GM23338 (cell line): ENCODE results near the gene XPO6. TPM values are rescaled to one million over a fixed set of nuclear protein-coding genes. Genes with fewer than 3 reads are reported as not detected.

ENCODE experiments used
- ATAC-seq: fragments of 200-7000 bp; cut with Tn5 transposase; 3 replicates; pipeline ENCODE4 v1.9.1; 2020
- DNase-seq: peaks from one replicate; pipeline ENCODE4 v3.0.0-alpha.2; 2015; ENCODE audit warnings: low spot score
- H2AFZ ChIP-seq: fragments of 200-600 bp; sonication (generic); 2 replicates; pipeline ENCODE4 v1.8.0; 2016; ENCODE audit warnings: antibody characterized with exemption, mild to moderate bottlenecking, moderate library complexity
- H3F3A ChIP-seq: fragments of 200-600 bp; sonication (generic); replicated peaks from 2 replicates; pipeline ENCODE4 v1.8.0; 2017; ENCODE audit warnings: antibody characterized with exemption, mixed run types, low read depth
- H3K27ac ChIP-seq: fragments of 200-600 bp; sonication (generic); 2 replicates; pipeline ENCODE4 v1.6.1; 2016; ENCODE audit warnings: low read depth
- H3K27me3 ChIP-seq: fragments of 200-600 bp; sonication (generic); 2 replicates; pipeline ENCODE4 v1.8.0; 2016; ENCODE audit warnings: mild to moderate bottlenecking, mixed run types, moderate library complexity; ENCODE audit not compliant: insufficient read depth
- H3K36me3 ChIP-seq: fragments of 200-600 bp; sonication (generic); 2 replicates; pipeline ENCODE4 v1.8.0; 2016; ENCODE audit warnings: mild to moderate bottlenecking; ENCODE audit not compliant: insufficient read depth
- H3K4me1 ChIP-seq: fragments of 200-600 bp; sonication (generic); 2 replicates; pipeline ENCODE4 v1.8.0; 2016; ENCODE audit warnings: mild to moderate bottlenecking, moderate library complexity; ENCODE audit not compliant: insufficient read depth
- H3K4me2 ChIP-seq: fragments of 200-600 bp; sonication (generic); 2 replicates; pipeline ENCODE4 v1.7.1; 2017; ENCODE audit warnings: mixed run types
- H3K4me3 ChIP-seq: fragments of 200-600 bp; sonication (generic); 2 replicates; pipeline ENCODE4 v1.6.1; 2016; ENCODE audit warnings: mixed run types
- H3K79me2 ChIP-seq: fragments of 200-600 bp; sonication (generic); replicated peaks from 2 replicates; pipeline ENCODE4 v1.8.0; 2017; ENCODE audit warnings: mild to moderate bottlenecking; ENCODE audit not compliant: insufficient read depth
- H3K9me2 ChIP-seq: fragments of 200-600 bp; sonication (generic); 2 replicates; pipeline ENCODE4 v1.8.0; 2017; ENCODE audit not compliant: insufficient read depth
- H4K20me1 ChIP-seq: fragments of 200-600 bp; sonication (generic); replicated peaks from 2 replicates; pipeline ENCODE4 v1.8.0; 2017; ENCODE audit warnings: mild to moderate bottlenecking; ENCODE audit not compliant: insufficient read depth
- H3K27ac Mint-ChIP-seq: 2 replicates; pipeline ENCODE4 v1.8.0; 2020; ENCODE audit warnings: inconsistent platforms, mild to moderate bottlenecking, moderate library complexity, mixed read lengths
- H3K27me3 Mint-ChIP-seq: 3 replicates; pipeline ENCODE4 v1.8.0; 2022; ENCODE audit warnings: low read depth, mild to moderate bottlenecking, moderate library complexity, mixed read lengths, inconsistent platforms; ENCODE audit not compliant: insufficient read depth, poor library complexity
- H3K36me3 Mint-ChIP-seq: 3 replicates; pipeline ENCODE4 v1.8.0; 2021; ENCODE audit warnings: low read depth, mild to moderate bottlenecking, inconsistent platforms, moderate library complexity, mixed read lengths
- H3K4me1 Mint-ChIP-seq: 3 replicates; pipeline ENCODE4 v1.8.0; 2020; ENCODE audit warnings: mild to moderate bottlenecking, inconsistent platforms, mixed read lengths
- H3K4me3 Mint-ChIP-seq: 3 replicates; pipeline ENCODE4 v1.8.0; 2021; ENCODE audit warnings: moderate library complexity, mild to moderate bottlenecking, inconsistent platforms, mixed read lengths
- H3K9me3 Mint-ChIP-seq: 3 replicates; pipeline ENCODE4 v1.8.0; 2020; ENCODE audit warnings: moderate library complexity, mild to moderate bottlenecking, inconsistent platforms, mixed read lengths
- ETS1 ChIP-seq: IDR thresholded peaks from 2 replicates; pipeline ENCODE4 v1.6.1; 2016; ENCODE audit warnings: antibody characterized with exemption
- EZH2 ChIP-seq: fragments of 200-600 bp; sonication (generic); IDR thresholded peaks from one replicate; pipeline ENCODE4 v1.8.0; 2017; ENCODE audit warnings: antibody characterized with exemption, mild to moderate bottlenecking, low read depth; ENCODE audit not compliant: unreplicated experiment
- EZH2phosphoT487 ChIP-seq: fragments of 200-600 bp; sonication (generic); IDR thresholded peaks from one replicate; pipeline ENCODE4 v1.8.1; 2018; ENCODE audit warnings: antibody characterized with exemption; ENCODE audit not compliant: unreplicated experiment
- NANOG ChIP-seq: IDR thresholded peaks from 2 replicates; pipeline ENCODE4 v1.6.1; 2016; ENCODE audit warnings: antibody characterized with exemption, borderline replicate concordance
- POLR2AphosphoS5 ChIP-seq: IDR thresholded peaks from 2 replicates; pipeline ENCODE4 v1.6.1; 2016; ENCODE audit warnings: antibody characterized with exemption, low read depth
- STAT1 ChIP-seq: IDR thresholded peaks from one replicate; pipeline ENCODE4 v1.6.1; 2016; ENCODE audit warnings: antibody characterized with exemption; ENCODE audit not compliant: unreplicated experiment
- ZNF331 ChIP-seq: fragments of 250-450 bp; sonication (Bioruptor Pico); IDR thresholded peaks from 2 replicates; pipeline ENCODE4 v1.5.0; 2020; ENCODE audit warnings: low read depth, mild to moderate bottlenecking, moderate library complexity
- ZNF462 ChIP-seq: fragments of 250-450 bp; sonication (Bioruptor Pico); IDR thresholded peaks from 2 replicates; pipeline ENCODE4 v1.5.0; 2020; ENCODE audit warnings: mild to moderate bottlenecking, moderate library complexity
- polyA plus RNA-seq: library from polyadenylated mRNA; unstranded; fragments of >200 nt; fragmentation: Nextera tagmentation; extraction: Ambion mirVana; gene quantifications from 2 replicates; pipeline ENCODE4 v1.2.1, GENCODE V29; 2016
- total RNA-seq: library from RNA; depleted of rRNA; stranded (reverse); fragments of >200 nt; shearing (Covaris generic); gene quantifications from 2 replicates; pipeline ENCODE4 v1.2.3, GENCODE V29; 2014
- TF ChIP-seq, protein P1 (sequence below): IDR thresholded peaks from one replicate; pipeline ENCODE4 v1.6.1; 2018; ENCODE audit warnings: antibody characterized with exemption; ENCODE audit not compliant: unreplicated experiment
- TF ChIP-seq, protein P2 (sequence below), 2 experiments: fragments of 200-600 bp in 1 of 2; sonication (generic) in 1 of 2; conservative IDR thresholded peaks; 2 replicates each; pipeline versions ENCODE4 v1.5.1 to v1.6.1; 2016 to 2017; ENCODE audit warnings: antibody characterized with exemption in 2 of 2, low read depth in 2 of 2, mild to moderate bottlenecking in 2 of 2, moderate library complexity in 1 of 2

XPO6 gene
- total and polyA plus RNA-seq, 2 experiments from 2014 or later = 83.9 to 178 TPM

DNA sequence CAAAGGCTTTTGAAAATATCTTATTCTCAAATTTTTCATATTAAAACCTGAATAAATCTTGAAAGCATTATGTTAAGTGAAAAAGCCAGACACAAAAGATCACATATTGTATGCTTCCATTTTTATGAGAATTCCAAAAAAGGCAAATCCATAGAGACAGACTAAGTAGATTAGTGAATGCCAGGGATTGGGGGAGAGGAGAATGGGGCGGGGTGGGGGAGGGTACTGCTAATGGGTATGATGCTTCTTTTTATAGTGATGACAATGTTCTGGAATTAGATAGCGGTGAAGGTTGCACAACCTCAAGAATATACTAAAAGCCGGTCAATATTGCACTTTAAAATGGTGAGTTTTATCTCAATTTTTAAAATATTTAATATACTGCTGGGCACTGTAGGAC lies 44.0 kb downstream of the XPO6 start (continued):
- TF ChIP-seq STAT1 (no peak), EZH2phosphoT487 (no peak), ZNF331 (CRISPR knock-in tag) (no peak), EZH2 (no peak)
- TF ChIP-seq, protein P1, sequence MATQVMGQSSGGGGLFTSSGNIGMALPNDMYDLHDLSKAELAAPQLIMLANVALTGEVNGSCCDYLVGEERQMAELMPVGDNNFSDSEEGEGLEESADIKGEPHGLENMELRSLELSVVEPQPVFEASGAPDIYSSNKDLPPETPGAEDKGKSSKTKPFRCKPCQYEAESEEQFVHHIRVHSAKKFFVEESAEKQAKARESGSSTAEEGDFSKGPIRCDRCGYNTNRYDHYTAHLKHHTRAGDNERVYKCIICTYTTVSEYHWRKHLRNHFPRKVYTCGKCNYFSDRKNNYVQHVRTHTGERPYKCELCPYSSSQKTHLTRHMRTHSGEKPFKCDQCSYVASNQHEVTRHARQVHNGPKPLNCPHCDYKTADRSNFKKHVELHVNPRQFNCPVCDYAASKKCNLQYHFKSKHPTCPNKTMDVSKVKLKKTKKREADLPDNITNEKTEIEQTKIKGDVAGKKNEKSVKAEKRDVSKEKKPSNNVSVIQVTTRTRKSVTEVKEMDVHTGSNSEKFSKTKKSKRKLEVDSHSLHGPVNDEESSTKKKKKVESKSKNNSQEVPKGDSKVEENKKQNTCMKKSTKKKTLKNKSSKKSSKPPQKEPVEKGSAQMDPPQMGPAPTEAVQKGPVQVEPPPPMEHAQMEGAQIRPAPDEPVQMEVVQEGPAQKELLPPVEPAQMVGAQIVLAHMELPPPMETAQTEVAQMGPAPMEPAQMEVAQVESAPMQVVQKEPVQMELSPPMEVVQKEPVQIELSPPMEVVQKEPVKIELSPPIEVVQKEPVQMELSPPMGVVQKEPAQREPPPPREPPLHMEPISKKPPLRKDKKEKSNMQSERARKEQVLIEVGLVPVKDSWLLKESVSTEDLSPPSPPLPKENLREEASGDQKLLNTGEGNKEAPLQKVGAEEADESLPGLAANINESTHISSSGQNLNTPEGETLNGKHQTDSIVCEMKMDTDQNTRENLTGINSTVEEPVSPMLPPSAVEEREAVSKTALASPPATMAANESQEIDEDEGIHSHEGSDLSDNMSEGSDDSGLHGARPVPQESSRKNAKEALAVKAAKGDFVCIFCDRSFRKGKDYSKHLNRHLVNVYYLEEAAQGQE = no peak
- TF ChIP-seq, protein P2, sequence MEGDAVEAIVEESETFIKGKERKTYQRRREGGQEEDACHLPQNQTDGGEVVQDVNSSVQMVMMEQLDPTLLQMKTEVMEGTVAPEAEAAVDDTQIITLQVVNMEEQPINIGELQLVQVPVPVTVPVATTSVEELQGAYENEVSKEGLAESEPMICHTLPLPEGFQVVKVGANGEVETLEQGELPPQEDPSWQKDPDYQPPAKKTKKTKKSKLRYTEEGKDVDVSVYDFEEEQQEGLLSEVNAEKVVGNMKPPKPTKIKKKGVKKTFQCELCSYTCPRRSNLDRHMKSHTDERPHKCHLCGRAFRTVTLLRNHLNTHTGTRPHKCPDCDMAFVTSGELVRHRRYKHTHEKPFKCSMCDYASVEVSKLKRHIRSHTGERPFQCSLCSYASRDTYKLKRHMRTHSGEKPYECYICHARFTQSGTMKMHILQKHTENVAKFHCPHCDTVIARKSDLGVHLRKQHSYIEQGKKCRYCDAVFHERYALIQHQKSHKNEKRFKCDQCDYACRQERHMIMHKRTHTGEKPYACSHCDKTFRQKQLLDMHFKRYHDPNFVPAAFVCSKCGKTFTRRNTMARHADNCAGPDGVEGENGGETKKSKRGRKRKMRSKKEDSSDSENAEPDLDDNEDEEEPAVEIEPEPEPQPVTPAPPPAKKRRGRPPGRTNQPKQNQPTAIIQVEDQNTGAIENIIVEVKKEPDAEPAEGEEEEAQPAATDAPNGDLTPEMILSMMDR (conservative IDR thresholded peaks at IDR 0.05; ENCODE audit: low read depth in 2 of 2) = no peak

- H3K9me3 Mint-ChIP-seq = no peaks in the 10 kb centered on the region; the same call in 2 of the 3 replicates
- DNase-seq (no peak), ATAC-seq (no peak)
- H3K27ac ChIP-seq = no peak overlapping the region
- peak overlapping the region; percentile 3; the same call in 1 of the 2 replicates for H3K27ac Mint-ChIP-seq
- H2AFZ ChIP-seq = no peak overlapping the region
- H3K4me1 Mint-ChIP-seq = peaks cover 14% of the 10 kb centered on the region; the same call in 2 of the 3 replicates
- peaks cover 30% of the 10 kb centered on the region for H3K79me2 ChIP-seq
- no peak for TF ChIP-seq NANOG
- no peak for TF ChIP-seq POLR2AphosphoS5
- TF ChIP-seq STAT1 = no peak
- no peak for TF ChIP-seq ZNF462 (CRISPR knock-in tag)
- no peak for TF ChIP-seq ETS1
- H3K4me1 ChIP-seq = no peaks in the 10 kb centered on the region
- no peak overlapping the region for H3K4me2 ChIP-seq
- H3K27me3 Mint-ChIP-seq = peaks cover 2% of the 10 kb centered on the region
- H3K36me3 ChIP-seq = peaks cover 32% of the 10 kb centered on the region
- peaks cover 44% of the 10 kb centered on the region for H3K36me3 Mint-ChIP-seq
- no peak overlapping the region for H3K4me3 Mint-ChIP-seq
- peaks cover 16% of the 10 kb centered on the region; the same call in 1 of the 2 replicates for H4K20me1 ChIP-seq
- no peaks in the 10 kb centered on the region for H3K27me3 ChIP-seq
- H3K4me3 ChIP-seq = no peak overlapping the region
- no peaks in the 10 kb centered on the region for H3F3A ChIP-seq
- H3K9me2 ChIP-seq = no peaks in the 10 kb centered on the region
Measured at GRCh38 chr16:28167221-28167620, 44.5 kb downstream of the XPO6 start.
